ENCODE results near the gene BEND4.
"Not testable (repeated sequence)": the region's sequence is repeated elsewhere in the genome, so short reads cannot be mapped to it uniquely, and the experiment has no call there.

BEND4 gene

GRCh38 chr4:42152507-42153504 lies at the start of gene BEND4:
BEND4 (minus strand) TSS chr4:42152655; CDS start chr4:42152143, 512 bp downstream.
- DNase-seq (ENCODE audit: low read depth in 2 of 2) = peak in 1 of 2 donors; percentile 8

GRCh38 chr4:42197341-42197740 lies 44.9 kb upstream of the BEND4 start:
- no peak for DNase-seq (ENCODE audit: low read depth in 2 of 2)

GRCh38 chr4:42172921-42173320 lies 20.5 kb upstream of the BEND4 start:
- no peak for DNase-seq (ENCODE audit: low read depth in 2 of 2)

- DNase-seq (ENCODE audit: low read depth in 2 of 2) = no peak
Measured at GRCh38 chr4:42172128-42172790, 19.8 kb upstream of the BEND4 start.

- no peak for DNase-seq (ENCODE audit: low read depth in 2 of 2)
Measured at GRCh38 chr4:42167709-42168108, 15.3 kb upstream of the BEND4 start.

GRCh38 chr4:42166186-42166585 lies 13.7 kb upstream of the BEND4 start:
- not testable (repeated sequence) for DNase-seq (ENCODE audit: low read depth in 2 of 2)

- no peak for DNase-seq (ENCODE audit: low read depth in 2 of 2)
Measured at GRCh38 chr4:42159271-42160001, 7.0 kb upstream of the BEND4 start.

GRCh38 chr4:42151568-42152506 lies 618 bp downstream of the BEND4 start:
- peak in 1 of 2 donors; percentile 23 for DNase-seq (ENCODE audit: low read depth in 2 of 2)

- DNase-seq (ENCODE audit: low read depth in 2 of 2) = no peak
Measured at GRCh38 chr4:42150653-42151567, 1.5 kb downstream of the BEND4 start.

- no peak for DNase-seq (ENCODE audit: low read depth in 2 of 2)
Measured at GRCh38 chr4:42149004-42149403, 3.5 kb downstream of the BEND4 start.

GRCh38 chr4:42148425-42148824 lies 4.0 kb downstream of the BEND4 start:
- DNase-seq (ENCODE audit: low read depth in 2 of 2) = no peak

- DNase-seq (ENCODE audit: low read depth in 2 of 2) = no peak
Measured at GRCh38 chr4:42144028-42144427, 8.4 kb downstream of the BEND4 start.

- no peak for DNase-seq (ENCODE audit: low read depth in 2 of 2)
Measured at GRCh38 chr4:42142591-42142990, 9.9 kb downstream of the BEND4 start.

GRCh38 chr4:42136371-42136770 lies 16.1 kb downstream of the BEND4 start:
- no peak for DNase-seq (ENCODE audit: low read depth in 2 of 2)

- DNase-seq (ENCODE audit: low read depth in 2 of 2) = no peak
Measured at GRCh38 chr4:42133006-42133405, 19.4 kb downstream of the BEND4 start.

- no peak for DNase-seq (ENCODE audit: low read depth in 2 of 2)
Measured at GRCh38 chr4:42132099-42132498, 20.4 kb downstream of the BEND4 start.

- no peak for DNase-seq (ENCODE audit: low read depth in 2 of 2)
Measured at GRCh38 chr4:42123071-42123644, 29.3 kb downstream of the BEND4 start.

GRCh38 chr4:42122237-42122636 lies 30.2 kb downstream of the BEND4 start:
- no peak for DNase-seq (ENCODE audit: low read depth in 2 of 2)

GRCh38 chr4:42119886-42120285 lies 32.6 kb downstream of the BEND4 start:
- no peak for DNase-seq (ENCODE audit: low read depth in 2 of 2)

GRCh38 chr4:42112846-42113245 lies 39.6 kb downstream of the BEND4 start:
- DNase-seq (ENCODE audit: low read depth in 2 of 2) = no peak
